ENCODE data around the gene ADAMTS12. TPM values are rescaled to one million over a fixed set of nuclear protein-coding genes. Genes with fewer than 3 reads are reported as not detected.

The ADAMTS12 gene
- total RNA-seq, 2 experiments from 2014 or later = not detected

DNA sequence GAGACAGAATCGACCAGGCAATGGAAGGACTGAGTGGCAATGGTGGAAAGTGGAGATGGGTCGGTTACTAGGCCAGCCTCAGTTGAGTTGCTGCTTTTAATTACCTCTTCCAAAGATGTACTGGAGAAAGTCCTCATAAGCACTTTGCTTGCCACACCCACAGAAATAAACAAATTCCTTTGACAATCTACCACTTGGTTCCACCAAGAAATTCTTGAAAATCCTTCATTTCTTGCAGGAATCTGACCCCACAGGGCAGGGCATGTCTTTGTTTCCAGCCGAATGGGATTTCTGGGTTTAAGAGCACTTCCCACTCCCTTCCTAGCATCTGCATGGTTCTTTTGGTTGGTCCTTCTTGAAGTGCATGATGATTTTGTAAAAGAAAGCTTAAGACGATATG, 54.5 kb downstream of the ADAMTS12 start:
- Histone ChIP-seq H3K4me3 (ENCODE audit: low read depth, low read length, poor library complexity, severe bottlenecking) (no peak overlapping the region), H3K79me2 (ENCODE audit: insufficient read depth, low read depth, low read length) (no peaks in the 10 kb centered on the region), H3K36me3 (ENCODE audit: insufficient read depth, low read length) (no peaks in the 10 kb centered on the region), H3K9me2 (ENCODE audit: insufficient read depth, low read length) (no peaks in the 10 kb centered on the region), H3K4me1 (ENCODE audit: insufficient read depth, low read length, poor library complexity, severe bottlenecking) (no peaks in the 10 kb centered on the region), H3K27ac (ENCODE audit: low read depth, low read length, poor library complexity, severe bottlenecking) (no peak overlapping the region), H3K4me2 (ENCODE audit: low read length) (no peak overlapping the region), H2AFZ (ENCODE audit: low read length) (no peak overlapping the region), H4K20me1 (ENCODE audit: insufficient read depth, low read length) (no peaks in the 10 kb centered on the region), H3K9me3 (ENCODE audit: low read length) (no peaks in the 10 kb centered on the region)
- intact Hi-C loops (cut with micrococcal nuclease; ENCODE audit: unreplicated experiment) = no loop called here
- ChIA-PET POLR2A (no interaction called here), CTCF (ENCODE audit: unreplicated experiment) (no interaction called here)
- DNase-seq (ENCODE audit: low spot score) = no peak
- BruUV-seq (replicated peaks) = no TSS peak
- no peak for TF ChIP-seq EZH2phosphoT487 (IDR thresholded peaks at IDR 0.05; ENCODE audit: borderline replicate concordance, low read depth, low read length)

DNA sequence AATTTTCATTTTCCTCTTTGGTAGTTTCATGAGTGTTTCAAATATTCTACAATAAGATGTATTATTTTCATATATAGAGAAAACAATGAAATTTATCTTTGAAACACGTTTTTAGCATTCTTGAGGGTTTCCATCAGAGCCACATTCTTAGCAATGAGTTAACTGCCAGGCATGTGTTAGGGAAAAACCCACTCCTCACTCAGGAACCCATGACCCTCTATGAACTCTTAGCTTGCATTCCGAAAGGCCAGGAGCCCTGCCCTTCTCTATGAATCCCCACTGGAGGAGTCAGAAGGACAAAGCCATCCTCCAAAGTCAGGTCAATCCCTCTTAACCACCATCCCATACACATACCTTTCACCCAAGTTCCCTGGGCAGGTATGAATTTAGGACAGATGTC, 57.5 kb downstream of the ADAMTS12 start:
- ChIA-PET POLR2A (no interaction called here), CTCF (ENCODE audit: unreplicated experiment) (no interaction called here)
- Histone ChIP-seq H3K9me2 (ENCODE audit: insufficient read depth, low read length) (no peaks in the 10 kb centered on the region), H3K9me3 (ENCODE audit: low read length) (no peaks in the 10 kb centered on the region), H3K4me2 (ENCODE audit: low read length) (no peak overlapping the region), H2AFZ (ENCODE audit: low read length) (no peak overlapping the region), H3K4me1 (ENCODE audit: insufficient read depth, low read length, poor library complexity, severe bottlenecking) (no peaks in the 10 kb centered on the region), H3K4me3 (ENCODE audit: low read depth, low read length, poor library complexity, severe bottlenecking) (no peak overlapping the region), H4K20me1 (ENCODE audit: insufficient read depth, low read length) (no peaks in the 10 kb centered on the region), H3K27ac (ENCODE audit: low read depth, low read length, poor library complexity, severe bottlenecking) (no peak overlapping the region), H3K79me2 (ENCODE audit: insufficient read depth, low read depth, low read length) (no peaks in the 10 kb centered on the region), H3K36me3 (ENCODE audit: insufficient read depth, low read length) (no peaks in the 10 kb centered on the region)
- no TSS peak for BruUV-seq (replicated peaks)
- TF ChIP-seq, protein P1, sequence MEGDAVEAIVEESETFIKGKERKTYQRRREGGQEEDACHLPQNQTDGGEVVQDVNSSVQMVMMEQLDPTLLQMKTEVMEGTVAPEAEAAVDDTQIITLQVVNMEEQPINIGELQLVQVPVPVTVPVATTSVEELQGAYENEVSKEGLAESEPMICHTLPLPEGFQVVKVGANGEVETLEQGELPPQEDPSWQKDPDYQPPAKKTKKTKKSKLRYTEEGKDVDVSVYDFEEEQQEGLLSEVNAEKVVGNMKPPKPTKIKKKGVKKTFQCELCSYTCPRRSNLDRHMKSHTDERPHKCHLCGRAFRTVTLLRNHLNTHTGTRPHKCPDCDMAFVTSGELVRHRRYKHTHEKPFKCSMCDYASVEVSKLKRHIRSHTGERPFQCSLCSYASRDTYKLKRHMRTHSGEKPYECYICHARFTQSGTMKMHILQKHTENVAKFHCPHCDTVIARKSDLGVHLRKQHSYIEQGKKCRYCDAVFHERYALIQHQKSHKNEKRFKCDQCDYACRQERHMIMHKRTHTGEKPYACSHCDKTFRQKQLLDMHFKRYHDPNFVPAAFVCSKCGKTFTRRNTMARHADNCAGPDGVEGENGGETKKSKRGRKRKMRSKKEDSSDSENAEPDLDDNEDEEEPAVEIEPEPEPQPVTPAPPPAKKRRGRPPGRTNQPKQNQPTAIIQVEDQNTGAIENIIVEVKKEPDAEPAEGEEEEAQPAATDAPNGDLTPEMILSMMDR (conservative IDR thresholded peaks at IDR 0.05; ENCODE audit: low read length) = no peak
- TF ChIP-seq EZH2phosphoT487 (IDR thresholded peaks at IDR 0.05; ENCODE audit: borderline replicate concordance, low read depth, low read length) = no peak
- DNase-seq (ENCODE audit: low spot score) = no peak
- intact Hi-C loops (cut with micrococcal nuclease; ENCODE audit: unreplicated experiment) = no loop called here

DNA sequence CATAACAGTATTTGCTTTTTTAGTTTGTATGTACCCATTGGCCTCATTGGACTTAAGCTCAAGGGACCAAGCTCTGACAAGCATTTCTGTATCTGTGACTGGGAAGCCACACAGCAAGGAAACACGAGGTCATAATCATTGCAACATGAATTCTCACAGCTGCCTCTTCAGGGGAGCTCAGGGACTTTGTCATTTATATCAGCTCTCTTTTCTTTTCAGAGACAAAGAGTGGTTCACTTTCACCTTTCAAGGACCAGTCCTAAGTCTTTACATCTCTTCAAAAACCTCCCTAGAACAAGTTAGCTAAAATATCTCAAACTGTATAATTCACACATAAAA, 58.6 kb downstream of the ADAMTS12 start:
- CTCF ChIA-PET (ENCODE audit: unreplicated experiment) = interaction anchor here (0.5 to 0.6 kb wide), 2 partner anchors 9 to 610 kb away, joined by 3 read pairs; no protein-coding TSS in a partner anchor
- no TSS peak for BruUV-seq (replicated peaks)

More for the DNA sequence above, 58.6 kb downstream of the ADAMTS12 start:
- no peak overlapping the region for H3K4me3 ChIP-seq (ENCODE audit: low read depth, low read length, poor library complexity, severe bottlenecking)
- H3K4me2 ChIP-seq (ENCODE audit: low read length) = no peak overlapping the region
- no peaks in the 10 kb centered on the region for H3K4me1 ChIP-seq (ENCODE audit: insufficient read depth, low read length, poor library complexity, severe bottlenecking)
- POLR2A ChIA-PET = interaction anchor here (0.9 to 1.2 kb wide), 2 partner anchors 9 kb away, joined by 3 read pairs; no protein-coding TSS in a partner anchor
- H4K20me1 ChIP-seq (ENCODE audit: insufficient read depth, low read length) = no peaks in the 10 kb centered on the region
- intact Hi-C loops (cut with micrococcal nuclease; ENCODE audit: unreplicated experiment) = no loop called here
- H2AFZ ChIP-seq (ENCODE audit: low read length) = no peak overlapping the region
- H3K36me3 ChIP-seq (ENCODE audit: insufficient read depth, low read length) = no peaks in the 10 kb centered on the region
- H3K79me2 ChIP-seq (ENCODE audit: insufficient read depth, low read depth, low read length) = no peaks in the 10 kb centered on the region
- no peaks in the 10 kb centered on the region for H3K9me2 ChIP-seq (ENCODE audit: insufficient read depth, low read length)
- H3K9me3 ChIP-seq (ENCODE audit: low read length) = no peaks in the 10 kb centered on the region
- no peak overlapping the region for H3K27ac ChIP-seq (ENCODE audit: low read depth, low read length, poor library complexity, severe bottlenecking)
- no peak for DNase-seq (ENCODE audit: low spot score)
- TF ChIP-seq, protein P1 (conservative IDR thresholded peaks at IDR 0.05; ENCODE audit: low read length) = no peak
- TF ChIP-seq EZH2phosphoT487 (IDR thresholded peaks at IDR 0.05; ENCODE audit: borderline replicate concordance, low read depth, low read length) = no peak

Measured in OCI-LY7 (cell line).